NCI-H2227 (cell line): ENCODE data around the gene FOXN3.

ENCODE experiments used
- DNase-seq: peaks from one replicate; lab custom pipeline; 2025; ENCODE audit not compliant: unreplicated experiment; lab: John Stamatoyannopoulos, UW

Gene FOXN3

GRCh38 chr14:89364316-89364715 is 52.7 kb downstream of the FOXN3 start:
- no peak for DNase-seq

- no peak for DNase-seq
Measured at GRCh38 chr14:89360277-89360676, 56.8 kb downstream of the FOXN3 start.

GRCh38 chr14:89359477-89360222 is 57.4 kb downstream of the FOXN3 start:
- DNase-seq, result no peak

- DNase-seq, result no peak
Measured at GRCh38 chr14:89357655-89358297, 59.3 kb downstream of the FOXN3 start.

- DNase-seq, result no peak
Measured at GRCh38 chr14:89356927-89357326, 60.1 kb downstream of the FOXN3 start.

- no peak for DNase-seq
Measured at GRCh38 chr14:89356496-89356895, 60.5 kb downstream of the FOXN3 start.

- no peak for DNase-seq
Measured at GRCh38 chr14:89353766-89354113, 63.3 kb downstream of the FOXN3 start.

GRCh38 chr14:89352976-89353765 is 63.9 kb downstream of the FOXN3 start:
- DNase-seq, result no peak

GRCh38 chr14:89351516-89352404 is 65.3 kb downstream of the FOXN3 start:
- no peak for DNase-seq

- DNase-seq, result no peak
Measured at GRCh38 chr14:89351221-89351515, 65.9 kb downstream of the FOXN3 start.

- DNase-seq, result no peak
Measured at GRCh38 chr14:89350152-89350551, 66.9 kb downstream of the FOXN3 start.

GRCh38 chr14:89349171-89350008 is 67.6 kb downstream of the FOXN3 start:
- DNase-seq, result peak; percentile 96

GRCh38 chr14:89348722-89349121 is 68.3 kb downstream of the FOXN3 start:
- DNase-seq, result no peak

- no peak for DNase-seq
Measured at GRCh38 chr14:89347885-89348284, 69.1 kb downstream of the FOXN3 start.

GRCh38 chr14:89344920-89345254 is 72.1 kb downstream of the FOXN3 start:
- DNase-seq, result no peak

GRCh38 chr14:89343356-89343755 is 73.7 kb downstream of the FOXN3 start:
- DNase-seq, result no peak

GRCh38 chr14:89342049-89342448 is 75.0 kb downstream of the FOXN3 start:
- DNase-seq, result no peak

GRCh38 chr14:89340200-89341181 is 76.5 kb downstream of the FOXN3 start:
- no peak for DNase-seq

GRCh38 chr14:89339579-89339978 is 77.5 kb downstream of the FOXN3 start:
- no peak for DNase-seq
